ENCODE data around the gene TMIGD3.

The TMIGD3 gene

DNA sequence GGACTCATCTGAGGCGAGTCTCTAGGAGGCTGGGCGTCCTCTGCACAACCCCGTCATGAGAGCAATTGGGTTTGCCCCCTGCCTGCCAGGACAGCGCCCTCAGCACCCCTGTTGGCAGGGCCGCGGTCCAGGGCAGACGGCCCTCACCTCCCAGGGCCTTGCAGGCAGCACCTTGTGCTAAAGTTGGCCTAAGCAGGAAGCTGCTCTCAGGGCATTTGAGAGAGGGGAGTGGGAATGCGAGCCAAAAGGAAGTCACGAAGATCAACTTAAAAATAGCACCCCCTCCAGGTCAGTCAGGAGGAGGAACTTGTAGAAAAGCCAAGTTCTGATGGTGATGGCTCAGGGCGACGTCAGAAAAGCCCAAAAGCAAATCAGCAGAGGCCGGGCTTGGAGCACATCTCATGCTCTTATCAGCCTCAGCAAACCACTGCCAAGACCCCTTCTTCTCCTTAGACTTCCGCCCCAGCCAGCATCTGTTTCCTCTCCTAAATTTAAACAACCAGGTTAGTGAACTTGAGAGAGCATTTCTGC, 12.6 kb upstream of the TMIGD3 start:
- Mint-ChIP-seq H3K4me3 (peak overlapping the region; percentile 68), H3K27me3 (no peaks in the 10 kb centered on the region), H3K9me3 (no peaks in the 10 kb centered on the region), H3K27ac (ENCODE audit: low read depth) (no peak overlapping the region), H3K4me1 (peaks cover 28% of the 10 kb centered on the region), H3K36me3 (ENCODE audit: insufficient read depth) (peaks cover 3% of the 10 kb centered on the region)
- DNase-seq (ENCODE audit: low spot score in 2 of 2): no peak
- ATAC-seq (replicated peaks; ENCODE audit: extremely low read depth, poor library complexity, severe bottlenecking): peak; percentile 45

DNA sequence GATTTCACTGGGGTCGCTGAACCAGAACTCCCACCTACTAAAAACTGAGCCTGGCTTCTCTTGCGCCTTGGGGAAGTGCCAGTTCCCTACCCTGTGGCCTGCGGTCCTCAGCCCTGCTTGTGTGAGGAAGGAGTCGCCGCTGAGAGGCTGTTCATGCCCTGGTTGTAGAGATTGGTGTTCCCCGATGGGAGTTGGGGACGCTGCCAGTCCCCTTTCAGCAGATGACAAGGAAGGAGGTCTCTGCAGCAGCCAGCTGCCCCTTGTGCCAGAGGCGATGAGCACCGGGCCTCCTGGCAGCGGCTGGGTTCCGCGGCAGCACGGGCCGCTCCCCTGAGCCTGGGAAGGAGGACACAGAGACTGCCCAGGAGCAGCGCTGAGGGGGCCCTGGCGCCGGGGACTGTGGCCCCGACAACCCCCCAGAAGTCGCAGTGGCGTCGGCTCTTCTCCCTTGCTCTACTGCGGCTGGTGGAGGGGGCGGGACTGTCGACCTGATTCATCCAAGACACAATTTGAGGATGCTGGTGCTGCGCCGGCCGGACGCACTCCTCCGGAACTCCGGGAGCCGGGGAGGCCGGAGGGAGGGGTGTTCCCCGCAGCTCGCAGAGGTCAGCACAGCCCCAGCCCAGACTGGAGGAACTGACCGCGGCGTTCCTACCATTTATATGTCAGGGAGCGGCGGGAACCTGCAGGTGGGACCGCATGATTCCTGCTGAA, 12.0 kb upstream of the TMIGD3 start:
- H3K9me3 Mint-ChIP-seq: no peaks in the 10 kb centered on the region
- DNase-seq (ENCODE audit: low spot score in 2 of 2) (no peak), ATAC-seq (replicated peaks; ENCODE audit: extremely low read depth, poor library complexity, severe bottlenecking) (no peak)
- H3K27ac Mint-ChIP-seq (ENCODE audit: low read depth): no peak overlapping the region
- H3K4me1 Mint-ChIP-seq: peaks cover 28% of the 10 kb centered on the region
- H3K36me3 Mint-ChIP-seq (ENCODE audit: insufficient read depth): peaks cover 3% of the 10 kb centered on the region
- no peaks in the 10 kb centered on the region for H3K27me3 Mint-ChIP-seq
- H3K4me3 Mint-ChIP-seq: peak overlapping the region; percentile 68

DNA sequence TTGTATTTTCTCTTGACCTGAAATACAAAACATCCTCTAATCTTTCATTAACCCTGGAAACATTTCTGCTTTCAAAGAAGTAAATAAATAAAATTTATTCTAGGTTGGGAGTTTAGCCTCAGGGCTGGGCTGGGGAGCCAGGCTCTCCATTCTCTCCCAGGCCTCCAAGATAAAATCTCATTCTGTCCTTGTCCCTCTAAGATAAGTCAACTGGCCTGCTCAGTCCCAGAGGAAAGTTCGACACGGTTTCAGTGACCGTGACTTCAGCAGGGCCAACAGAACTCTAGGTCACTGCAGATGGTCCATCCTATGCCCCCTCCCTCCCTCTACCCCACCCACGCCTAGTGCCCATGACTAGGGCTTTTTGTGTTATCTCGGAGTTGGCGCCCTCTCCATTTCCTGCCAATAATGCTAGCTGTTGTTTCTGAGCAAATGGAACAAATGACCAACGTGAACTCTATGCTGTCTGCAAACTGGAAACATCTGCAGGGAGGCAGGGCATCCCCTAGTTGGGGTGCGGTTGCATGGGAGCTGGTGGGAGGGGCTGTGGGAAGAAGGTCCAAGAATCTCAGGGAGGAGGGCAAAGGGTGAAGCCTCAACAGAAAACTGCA, 10.1 kb upstream of the TMIGD3 start:
- no peak for ATAC-seq (replicated peaks; ENCODE audit: extremely low read depth, poor library complexity, severe bottlenecking)
- H3K4me1 Mint-ChIP-seq: peaks cover 36% of the 10 kb centered on the region

GRCh38 chr1:111512931-111513330, 9.5 kb upstream of the TMIGD3 start:
- peak overlapping the region; percentile 38 for H3K27ac Mint-ChIP-seq (ENCODE audit: low read depth)
- ATAC-seq (replicated peaks; ENCODE audit: extremely low read depth, poor library complexity, severe bottlenecking) (no peak), DNase-seq (ENCODE audit: low spot score in 2 of 2) (no peak)
- no peaks in the 10 kb centered on the region for H3K27me3 Mint-ChIP-seq
- peaks cover 4% of the 10 kb centered on the region for H3K36me3 Mint-ChIP-seq (ENCODE audit: insufficient read depth)
- no peaks in the 10 kb centered on the region for H3K9me3 Mint-ChIP-seq
- no peak overlapping the region for H3K4me3 Mint-ChIP-seq
- H3K4me1 Mint-ChIP-seq: peaks cover 39% of the 10 kb centered on the region

More for the DNA sequence above, 10.1 kb upstream of the TMIGD3 start:
- no peak overlapping the region for H3K4me3 Mint-ChIP-seq
- H3K9me3 Mint-ChIP-seq: no peaks in the 10 kb centered on the region
- DNase-seq (ENCODE audit: low spot score in 2 of 2): no peak
- H3K27ac Mint-ChIP-seq (ENCODE audit: low read depth): no peak overlapping the region
- peaks cover 4% of the 10 kb centered on the region for H3K36me3 Mint-ChIP-seq (ENCODE audit: insufficient read depth)
- no peaks in the 10 kb centered on the region for H3K27me3 Mint-ChIP-seq

- H3K4me1 Mint-ChIP-seq: peaks cover 33% of the 10 kb centered on the region
- ATAC-seq (replicated peaks; ENCODE audit: extremely low read depth, poor library complexity, severe bottlenecking) (no peak), DNase-seq (ENCODE audit: low spot score in 2 of 2) (no peak)
- no peak overlapping the region for H3K4me3 Mint-ChIP-seq
- no peaks in the 10 kb centered on the region for H3K27me3 Mint-ChIP-seq
- H3K27ac Mint-ChIP-seq (ENCODE audit: low read depth): peak overlapping the region; percentile 38
- H3K36me3 Mint-ChIP-seq (ENCODE audit: insufficient read depth): peaks cover 4% of the 10 kb centered on the region
- no peaks in the 10 kb centered on the region for H3K9me3 Mint-ChIP-seq
Measured at GRCh38 chr1:111512132-111512889, 8.9 kb upstream of the TMIGD3 start.

DNA sequence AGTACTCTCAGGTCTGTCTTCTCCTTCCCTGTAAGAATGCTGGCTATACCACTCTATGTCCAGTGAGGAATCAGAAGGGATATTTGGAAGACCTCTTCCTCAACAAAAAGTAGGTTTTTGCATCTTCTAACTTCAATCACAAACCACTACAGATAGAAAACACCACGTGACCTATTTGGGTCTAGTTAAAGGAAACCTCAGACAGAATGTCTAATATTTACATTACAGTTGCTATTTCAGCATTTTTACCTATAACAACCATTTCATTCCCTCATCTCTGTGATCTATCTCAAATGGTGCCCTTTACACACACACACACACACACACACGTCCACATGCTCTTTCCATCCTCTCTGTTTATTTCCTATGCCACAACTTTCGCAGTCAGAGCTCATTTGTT, 7.9 kb upstream of the TMIGD3 start:
- Mint-ChIP-seq H3K4me3 (no peak overlapping the region), H3K9me3 (no peaks in the 10 kb centered on the region), H3K4me1 (peaks cover 27% of the 10 kb centered on the region), H3K27ac (ENCODE audit: low read depth) (no peak overlapping the region), H3K36me3 (ENCODE audit: insufficient read depth) (peaks cover 4% of the 10 kb centered on the region), H3K27me3 (no peaks in the 10 kb centered on the region)
- ATAC-seq (replicated peaks; ENCODE audit: extremely low read depth, poor library complexity, severe bottlenecking): no peak
- no peak for DNase-seq (ENCODE audit: low spot score in 2 of 2)

DNA sequence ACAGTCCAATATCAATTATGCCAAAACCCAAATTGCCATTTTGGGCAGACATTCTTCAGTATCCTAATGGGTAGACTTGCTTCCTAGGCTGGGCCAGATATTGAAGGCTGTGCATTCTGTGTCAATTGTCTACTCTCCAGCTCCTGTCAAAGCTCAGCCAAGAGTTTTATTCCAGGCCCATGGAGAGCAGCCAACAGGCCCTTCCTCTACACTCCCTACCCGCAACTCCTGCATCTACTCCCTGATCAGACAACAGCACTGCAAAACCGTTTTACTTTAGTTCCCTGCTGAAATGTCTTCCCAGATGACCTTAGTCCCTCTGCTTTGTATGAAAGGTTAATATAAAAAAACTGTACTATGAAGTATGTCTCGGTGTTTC, 6.6 kb upstream of the TMIGD3 start:
- no peaks in the 10 kb centered on the region for H3K9me3 Mint-ChIP-seq
- peaks cover 31% of the 10 kb centered on the region for H3K4me1 Mint-ChIP-seq
- no peaks in the 10 kb centered on the region for H3K27me3 Mint-ChIP-seq
- ATAC-seq (replicated peaks; ENCODE audit: extremely low read depth, poor library complexity, severe bottlenecking) (no peak), DNase-seq (ENCODE audit: low spot score in 2 of 2) (no peak)
- H3K36me3 Mint-ChIP-seq (ENCODE audit: insufficient read depth): peaks cover 1% of the 10 kb centered on the region
- H3K27ac Mint-ChIP-seq (ENCODE audit: low read depth): no peak overlapping the region
- no peak overlapping the region for H3K4me3 Mint-ChIP-seq

DNA sequence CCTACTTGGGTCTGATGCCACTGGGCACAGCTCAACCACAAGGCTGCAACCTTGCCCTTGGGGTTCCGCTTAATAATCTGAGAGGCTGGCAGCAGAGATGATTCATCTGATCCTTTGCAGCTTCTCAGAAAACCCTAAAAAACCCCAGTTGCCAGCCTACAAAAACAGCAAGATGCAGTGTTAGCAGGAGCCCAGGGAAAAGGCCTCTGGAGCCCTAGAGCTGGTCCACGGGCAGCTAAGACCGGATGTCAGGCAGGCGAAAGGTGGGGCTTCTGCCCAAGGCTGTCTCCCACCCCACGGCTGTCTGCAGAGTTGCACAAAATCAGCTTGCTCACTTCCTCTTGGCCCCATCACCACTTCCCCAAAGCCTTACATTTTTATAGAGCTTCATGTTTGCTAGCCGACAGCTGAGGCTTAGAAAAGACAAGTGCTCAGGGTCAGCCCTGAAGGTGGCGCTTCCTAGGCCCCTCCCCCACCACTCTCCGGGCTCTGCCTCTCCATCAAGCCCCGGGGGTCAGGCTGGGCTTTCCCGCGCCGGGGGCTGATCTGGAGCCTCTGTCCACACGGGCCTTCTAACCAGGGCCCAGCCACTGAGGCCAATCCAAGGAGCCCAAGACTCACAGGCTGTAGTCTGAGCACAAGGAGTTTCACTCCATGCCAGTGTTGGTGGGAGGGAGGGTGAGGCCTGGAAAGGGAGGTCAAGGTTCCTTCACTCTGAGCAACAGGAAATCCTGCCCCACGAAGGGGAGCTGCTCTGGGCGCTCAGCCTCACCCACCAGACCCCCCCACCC, 4.2 kb upstream of the TMIGD3 start:
- H3K27ac Mint-ChIP-seq (ENCODE audit: low read depth): peak overlapping the region; percentile 83
- peaks cover 1% of the 10 kb centered on the region for H3K36me3 Mint-ChIP-seq (ENCODE audit: insufficient read depth)
- ATAC-seq (replicated peaks; ENCODE audit: extremely low read depth, poor library complexity, severe bottlenecking): peak; percentile 71
- DNase-seq (ENCODE audit: low spot score in 2 of 2): peak; percentile 29 to 39
- H3K4me1 Mint-ChIP-seq: peaks cover 48% of the 10 kb centered on the region
- H3K4me3 Mint-ChIP-seq: peak overlapping the region; percentile 72
- H3K9me3 Mint-ChIP-seq: no peaks in the 10 kb centered on the region
- H3K27me3 Mint-ChIP-seq: no peaks in the 10 kb centered on the region

- ATAC-seq (replicated peaks; ENCODE audit: extremely low read depth, poor library complexity, severe bottlenecking) (no peak), DNase-seq (ENCODE audit: low spot score in 2 of 2) (no peak)
- Mint-ChIP-seq H3K4me3 (no peak overlapping the region), H3K4me1 (peaks cover 48% of the 10 kb centered on the region), H3K9me3 (no peaks in the 10 kb centered on the region), H3K27me3 (no peaks in the 10 kb centered on the region), H3K36me3 (ENCODE audit: insufficient read depth) (peaks cover 1% of the 10 kb centered on the region), H3K27ac (ENCODE audit: low read depth) (peak overlapping the region; percentile 6)
Measured at GRCh38 chr1:111506561-111506960, 3.1 kb upstream of the TMIGD3 start.

- no peaks in the 10 kb centered on the region for H3K9me3 Mint-ChIP-seq
- peak overlapping the region; percentile 6 for H3K27ac Mint-ChIP-seq (ENCODE audit: low read depth)
- DNase-seq (ENCODE audit: low spot score in 2 of 2): no peak
- peaks cover 1% of the 10 kb centered on the region for H3K36me3 Mint-ChIP-seq (ENCODE audit: insufficient read depth)
- peaks cover 55% of the 10 kb centered on the region for H3K4me1 Mint-ChIP-seq
- no peak overlapping the region for H3K4me3 Mint-ChIP-seq
- no peaks in the 10 kb centered on the region for H3K27me3 Mint-ChIP-seq
- ATAC-seq (replicated peaks; ENCODE audit: extremely low read depth, poor library complexity, severe bottlenecking): no peak
Measured at GRCh38 chr1:111505641-111506119, 2.2 kb upstream of the TMIGD3 start.

DNA sequence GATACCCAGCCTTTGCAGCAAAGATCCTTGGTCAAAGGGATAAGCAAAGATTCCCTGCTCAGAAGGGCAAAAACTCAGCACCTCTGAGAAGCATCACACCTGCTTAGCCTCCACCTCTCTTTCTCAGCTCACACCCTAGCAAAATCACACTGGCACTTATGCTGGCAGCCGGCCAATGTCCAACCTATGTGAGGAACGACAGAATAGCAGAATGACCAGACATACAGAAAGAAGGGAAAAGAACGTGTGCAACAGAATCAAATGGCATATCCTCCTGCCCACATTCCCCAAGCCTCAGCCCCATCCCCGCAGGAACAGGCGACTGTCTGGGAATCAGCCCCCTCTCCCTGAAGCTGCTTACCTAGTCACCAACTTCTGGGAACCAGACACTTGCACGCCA, 664 bp upstream of the TMIGD3 start:
- H3K36me3 Mint-ChIP-seq (ENCODE audit: insufficient read depth): no peaks in the 10 kb centered on the region
- DNase-seq (ENCODE audit: low spot score in 2 of 2): no peak
- H3K27ac Mint-ChIP-seq (ENCODE audit: low read depth): no peak overlapping the region
- H3K4me3 Mint-ChIP-seq: peak overlapping the region; percentile 38
- ATAC-seq (replicated peaks; ENCODE audit: extremely low read depth, poor library complexity, severe bottlenecking): no peak
- peaks cover 49% of the 10 kb centered on the region for H3K4me1 Mint-ChIP-seq
- no peaks in the 10 kb centered on the region for H3K27me3 Mint-ChIP-seq
- no peaks in the 10 kb centered on the region for H3K9me3 Mint-ChIP-seq

GRCh38 chr1:111501645-111502044, 1.8 kb downstream of the TMIGD3 start:
- Mint-ChIP-seq H3K27me3 (no peaks in the 10 kb centered on the region), H3K4me3 (no peak overlapping the region), H3K27ac (ENCODE audit: low read depth) (no peak overlapping the region), H3K9me3 (no peaks in the 10 kb centered on the region), H3K36me3 (ENCODE audit: insufficient read depth) (no peaks in the 10 kb centered on the region), H3K4me1 (peaks cover 40% of the 10 kb centered on the region)
- ATAC-seq (replicated peaks; ENCODE audit: extremely low read depth, poor library complexity, severe bottlenecking) (no peak), DNase-seq (ENCODE audit: low spot score in 2 of 2) (no peak)

All from central memory CD8-positive, alpha-beta T cell (primary cell).